Colonic mucosa (tissue), 4 donors: Measurements from ENCODE around the gene HDAC9. TPM values are rescaled to one million over a fixed set of nuclear protein-coding genes. Genes with fewer than 3 reads are reported as not detected.

Source experiments
- DNase-seq: peaks from one replicate; pipeline ENCODE4 v3.0.0-alpha.2; 2020
- H3K27ac ChIP-seq: fragments of 200-600 bp; one replicate; pipeline ENCODE4 v1.8.0; 2021
- H3K27me3 ChIP-seq: fragments of 200-600 bp; one replicate; pipeline ENCODE4 v1.8.0; 2021
- H3K36me3 ChIP-seq: fragments of 200-600 bp; one replicate; pipeline ENCODE4 v1.8.0; 2021
- H3K4me1 ChIP-seq: fragments of 200-600 bp; one replicate; pipeline ENCODE4 v1.8.0; 2021; ENCODE audit warnings: mild to moderate bottlenecking
- H3K4me3 ChIP-seq: fragments of 200-600 bp; one replicate; pipeline ENCODE4 v1.8.0; 2021
- H3K9ac ChIP-seq, 2 donors: one replicate each; pipeline ENCODE4 v1.7.0; 2013; ENCODE audit warnings: control low read depth in 2 of 2, low read depth in 2 of 2, low read length in 2 of 2
- H3K9me3 ChIP-seq: fragments of 200-600 bp; one replicate; pipeline ENCODE4 v1.8.0; 2021
- CTCF ChIP-seq: fragments of 200-600 bp; IDR thresholded peaks from one replicate; pipeline ENCODE4 v1.8.0; 2022; ENCODE audit warnings: antibody characterized with exemption, mild to moderate bottlenecking
- intact Hi-C: fragments of 100-400 bp; cut with DNase I; formaldehyde crosslinking; loops from one replicate; pipeline ENCODE4 v1.14.1; 2022
- total RNA-seq, 2 donors: library from RNA; stranded (reverse); fragmentation: NEBNext Ultra II Directional in 1 of 2; extraction: Animal tissue kit (Norgen Biotek cat#: 25700) in 1 of 2; gene quantifications; one replicate each; pipeline ENCODE4 v1.2.1, GENCODE V29; 2021
- donor health status: healthy.
- donor health status: DM: no; HTN: no; CAD: no.
- donor health status: DM: no; HTN: no; CAD: no.

Gene HDAC9
- total RNA-seq, 2 donors from 2014 or later: 2.6 to 8.7 TPM

- Histone ChIP-seq H3K27ac (no peak overlapping the region), H3K36me3 (no peaks in the 10 kb centered on the region), H3K4me3 (no peak overlapping the region), H3K27me3 (no peaks in the 10 kb centered on the region), H3K9me3 (no peaks in the 10 kb centered on the region), H3K4me1 (no peaks in the 10 kb centered on the region), H3K9ac (no peak overlapping the region)
- intact Hi-C loops: no loop called here
- no peak for TF ChIP-seq CTCF
- no peak for DNase-seq
These were observed 30.9 kb downstream of the HDAC9 start for GRCh38 chr7:18526368-18526878.

GRCh38 chr7:18529239-18529638, 33.7 kb downstream of the HDAC9 start:
- intact Hi-C loops: no loop called here
- no peak for DNase-seq
- no peaks in the 10 kb centered on the region for H3K9me3 ChIP-seq
- H3K27me3 ChIP-seq: no peaks in the 10 kb centered on the region
- TF ChIP-seq CTCF: no peak
- no peaks in the 10 kb centered on the region for H3K36me3 ChIP-seq
- no peak overlapping the region for H3K4me3 ChIP-seq
- H3K27ac ChIP-seq: no peak overlapping the region
- no peak overlapping the region for H3K9ac ChIP-seq
- no peaks in the 10 kb centered on the region for H3K4me1 ChIP-seq

GRCh38 chr7:18530224-18531179, 35.0 kb downstream of the HDAC9 start:
- intact Hi-C loops: no loop called here
- Histone ChIP-seq H3K9ac (no peak overlapping the region), H3K27me3 (no peaks in the 10 kb centered on the region), H3K4me3 (no peak overlapping the region), H3K27ac (no peak overlapping the region), H3K36me3 (no peaks in the 10 kb centered on the region), H3K4me1 (no peaks in the 10 kb centered on the region), H3K9me3 (no peaks in the 10 kb centered on the region)
- TF ChIP-seq CTCF: no peak
- DNase-seq: no peak

- no peaks in the 10 kb centered on the region for H3K27me3 ChIP-seq
- H3K36me3 ChIP-seq: no peaks in the 10 kb centered on the region
- intact Hi-C loops: no loop called here
- no peak overlapping the region for H3K4me3 ChIP-seq
- no peak for DNase-seq
- no peak overlapping the region for H3K9ac ChIP-seq
- no peaks in the 10 kb centered on the region for H3K4me1 ChIP-seq
- H3K9me3 ChIP-seq: no peaks in the 10 kb centered on the region
- no peak overlapping the region for H3K27ac ChIP-seq
- TF ChIP-seq CTCF: no peak
These were observed 36.0 kb downstream of the HDAC9 start for GRCh38 chr7:18531539-18531938.

GRCh38 chr7:18532813-18533212, 37.3 kb downstream of the HDAC9 start:
- H3K36me3 ChIP-seq: no peaks in the 10 kb centered on the region
- H3K9me3 ChIP-seq: no peaks in the 10 kb centered on the region
- intact Hi-C loops: no loop called here
- DNase-seq: no peak
- no peak for TF ChIP-seq CTCF
- H3K4me1 ChIP-seq: no peaks in the 10 kb centered on the region
- H3K27me3 ChIP-seq: no peaks in the 10 kb centered on the region
- no peak overlapping the region for H3K27ac ChIP-seq
- no peak overlapping the region for H3K4me3 ChIP-seq
- no peak overlapping the region for H3K9ac ChIP-seq
